D721Med (cell line): ENCODE measurements around the gene MED8.

Experiments
- DNase-seq: peaks from one replicate; pipeline ENCODE4 v3.0.0; 2011; ENCODE audit warnings: low spot score; ENCODE audit not compliant: insufficient read length
- FAIRE-seq: peaks from 2 replicates; lab custom pipeline; 2011; peaks lifted over from hg19 to GRCh38; lab: Jason Lieb, UNC
- TF ChIP-seq, protein P1 (sequence below): IDR thresholded peaks from 2 replicates; pipeline ENCODE4 v1.5.1; 2012; ENCODE audit warnings: mild to moderate bottlenecking, control low read depth; ENCODE audit not compliant: insufficient read depth; ENCODE audit errors: missing control alignments

Gene MED8

DNA sequence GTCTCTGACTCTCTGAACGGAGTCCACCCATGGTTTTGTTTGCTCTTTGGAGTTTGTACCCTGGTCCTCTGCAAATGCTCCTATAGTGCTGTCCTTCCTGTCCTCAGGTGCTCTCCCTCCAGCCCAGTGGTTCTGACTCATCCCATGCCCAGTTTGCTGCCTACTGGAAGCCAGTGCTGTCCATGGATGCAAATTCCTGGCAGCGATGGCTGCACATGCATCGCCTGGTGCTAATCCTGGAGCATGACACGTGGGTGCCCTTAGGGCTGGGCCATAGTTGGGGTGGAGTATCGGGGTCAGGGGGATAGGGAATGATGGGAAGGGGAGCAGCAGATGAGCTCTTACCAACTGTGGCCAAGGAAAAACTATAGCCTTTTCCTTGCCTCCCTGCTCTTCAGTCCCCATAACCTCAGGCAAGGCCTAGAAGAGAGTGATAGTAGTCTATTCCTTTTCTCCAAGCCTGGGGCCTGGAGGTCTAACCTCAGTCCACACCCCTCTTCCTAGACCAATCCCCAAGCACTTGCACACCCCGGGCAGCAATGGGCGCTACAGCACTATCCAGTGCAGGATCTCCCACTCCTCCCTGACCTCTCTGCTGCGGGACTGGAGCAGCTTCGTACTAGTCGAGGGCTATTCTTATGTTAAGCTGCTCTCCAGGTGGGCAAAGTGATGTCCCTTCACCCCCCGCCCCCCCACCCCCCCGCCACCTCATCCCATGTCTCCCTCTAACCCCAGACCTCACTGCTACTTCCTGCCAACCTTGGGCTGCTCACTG, 32.6 kb upstream of the MED8 start:
- FAIRE-seq: no peak
- TF ChIP-seq, protein P1, sequence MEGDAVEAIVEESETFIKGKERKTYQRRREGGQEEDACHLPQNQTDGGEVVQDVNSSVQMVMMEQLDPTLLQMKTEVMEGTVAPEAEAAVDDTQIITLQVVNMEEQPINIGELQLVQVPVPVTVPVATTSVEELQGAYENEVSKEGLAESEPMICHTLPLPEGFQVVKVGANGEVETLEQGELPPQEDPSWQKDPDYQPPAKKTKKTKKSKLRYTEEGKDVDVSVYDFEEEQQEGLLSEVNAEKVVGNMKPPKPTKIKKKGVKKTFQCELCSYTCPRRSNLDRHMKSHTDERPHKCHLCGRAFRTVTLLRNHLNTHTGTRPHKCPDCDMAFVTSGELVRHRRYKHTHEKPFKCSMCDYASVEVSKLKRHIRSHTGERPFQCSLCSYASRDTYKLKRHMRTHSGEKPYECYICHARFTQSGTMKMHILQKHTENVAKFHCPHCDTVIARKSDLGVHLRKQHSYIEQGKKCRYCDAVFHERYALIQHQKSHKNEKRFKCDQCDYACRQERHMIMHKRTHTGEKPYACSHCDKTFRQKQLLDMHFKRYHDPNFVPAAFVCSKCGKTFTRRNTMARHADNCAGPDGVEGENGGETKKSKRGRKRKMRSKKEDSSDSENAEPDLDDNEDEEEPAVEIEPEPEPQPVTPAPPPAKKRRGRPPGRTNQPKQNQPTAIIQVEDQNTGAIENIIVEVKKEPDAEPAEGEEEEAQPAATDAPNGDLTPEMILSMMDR: no peak
- DNase-seq: no peak

DNA sequence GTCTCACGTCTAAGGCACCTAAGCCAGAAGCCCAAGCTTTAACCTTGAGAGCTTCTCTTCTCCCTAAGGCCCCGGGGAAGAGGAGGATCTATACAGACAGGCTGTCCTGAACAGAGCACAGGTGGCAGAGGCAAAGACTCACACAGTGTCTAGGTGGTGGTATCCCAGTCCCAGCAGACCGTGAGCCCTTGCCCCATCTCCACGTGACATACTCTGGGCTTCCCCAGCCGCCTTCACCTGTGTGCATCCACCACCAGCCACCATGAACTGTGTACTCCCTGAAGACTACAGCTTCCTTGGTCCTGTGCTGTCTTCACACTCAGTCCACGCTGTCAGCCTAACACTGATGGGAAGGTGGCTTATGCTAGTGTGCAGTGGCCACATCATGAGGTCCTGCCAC, 31.8 kb upstream of the MED8 start:
- TF ChIP-seq, protein P1: no peak
- DNase-seq (no peak), FAIRE-seq (no peak)

DNA sequence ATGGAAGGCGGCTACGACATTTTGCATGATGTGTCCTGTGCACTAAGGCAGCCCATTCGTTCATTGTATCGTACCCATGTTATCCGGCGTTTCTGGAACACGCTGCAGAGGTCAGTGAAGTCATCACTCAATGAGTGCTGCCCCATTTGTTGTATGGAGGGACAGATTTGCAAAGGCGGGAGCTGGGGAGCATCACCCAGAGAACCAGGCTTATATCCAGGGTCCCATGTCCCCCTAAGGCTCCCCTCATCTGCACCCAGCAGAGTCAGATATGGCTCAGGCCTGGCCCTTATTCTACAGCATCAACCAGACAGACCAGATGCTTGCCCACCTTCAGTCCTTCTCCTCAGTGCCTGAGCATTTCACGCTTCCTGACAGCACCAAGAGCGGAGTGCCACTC, 31.3 kb upstream of the MED8 start:
- FAIRE-seq: no peak
- DNase-seq: no peak
- TF ChIP-seq, protein P1: no peak

DNA sequence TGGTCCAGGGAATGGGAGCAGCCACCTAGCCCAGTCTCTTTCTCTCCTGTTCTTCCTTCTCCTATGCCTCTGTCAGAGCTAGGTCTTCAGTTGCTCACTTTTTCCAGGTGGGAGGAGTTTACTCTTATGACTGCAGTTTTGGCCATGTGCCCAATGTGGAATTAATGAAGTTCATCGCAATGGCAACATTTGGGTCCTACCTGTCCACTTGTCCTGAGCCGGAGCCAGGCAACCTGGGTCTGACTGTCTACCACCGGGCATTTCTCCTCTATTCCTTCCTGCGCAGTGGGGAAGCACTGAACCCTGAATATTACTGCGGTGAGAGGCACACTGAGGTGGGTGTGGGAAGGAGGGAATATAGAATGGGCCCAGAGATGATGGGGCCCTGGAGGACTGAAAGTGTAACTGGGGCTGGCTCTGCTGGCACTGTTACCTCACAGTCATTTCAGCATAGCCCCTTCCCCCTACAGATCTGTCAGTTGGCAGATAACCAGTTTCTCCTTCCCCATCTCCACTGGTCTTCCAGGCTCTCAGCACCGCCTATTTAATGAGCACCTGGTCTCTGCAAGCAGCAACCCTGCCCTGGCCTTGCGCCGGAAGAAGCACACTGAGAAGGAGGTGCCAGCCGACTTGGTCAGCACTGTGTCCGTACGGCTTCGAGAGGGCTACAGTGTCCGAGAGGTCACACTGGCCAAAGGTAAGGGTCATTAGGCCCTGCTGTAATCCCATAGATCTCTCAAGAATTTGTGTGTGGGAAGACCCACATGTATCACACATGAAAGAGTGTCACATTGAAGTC, 30.2 kb upstream of the MED8 start:
- FAIRE-seq: no peak
- DNase-seq: no peak
- TF ChIP-seq, protein P1: no peak

DNA sequence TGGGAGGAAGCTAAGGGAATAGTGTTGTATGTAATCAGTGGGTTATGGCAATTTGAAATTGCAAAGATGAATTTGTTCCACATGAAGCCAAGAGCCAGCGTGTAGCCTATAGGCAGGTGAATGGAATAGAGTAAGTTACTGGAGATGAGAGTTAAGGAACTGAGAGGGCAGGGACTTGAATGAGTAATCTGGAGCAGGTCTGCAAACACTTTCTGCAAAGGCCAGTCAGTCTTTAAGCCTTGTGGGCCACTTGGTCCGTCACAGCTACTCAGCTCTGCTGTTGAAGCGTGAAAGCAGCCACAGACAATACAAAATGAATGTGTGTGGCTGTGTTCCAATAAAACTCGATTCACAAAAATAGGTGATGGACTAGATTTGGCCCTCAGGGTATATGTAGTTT, 29.3 kb upstream of the MED8 start:
- DNase-seq: no peak
- TF ChIP-seq, protein P1: no peak
- no peak for FAIRE-seq

DNA sequence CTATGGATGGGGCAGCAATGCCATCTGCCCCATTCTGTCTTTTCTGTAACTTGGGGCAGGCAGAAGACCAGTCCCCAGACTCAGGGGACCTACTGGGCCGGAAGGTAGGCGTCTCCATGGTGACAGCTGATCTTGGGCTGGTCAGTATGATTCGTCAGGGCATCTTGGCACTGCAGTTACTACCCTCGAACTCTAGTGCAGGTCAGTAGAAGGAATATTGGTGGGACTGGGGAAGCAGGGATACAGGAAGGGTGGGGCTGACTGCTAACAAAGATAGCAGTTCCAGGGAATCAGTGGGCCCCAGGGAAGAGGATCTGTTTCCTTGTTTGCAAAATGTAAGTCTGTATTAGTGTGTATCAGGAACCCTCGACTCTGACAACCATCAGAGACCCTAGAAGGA, 26.3 kb upstream of the MED8 start:
- FAIRE-seq (no peak), DNase-seq (no peak)
- TF ChIP-seq, protein P1: no peak
